ENCODE results near the gene KCNK1.
"Not testable (repeated sequence)": the region's sequence is repeated elsewhere in the genome, so short reads cannot be mapped to it uniquely, and the experiment has no call there.

KCNK1 gene

GRCh38 chr1:233664804-233665574 lies 51.1 kb downstream of the KCNK1 start:
- no peak for DNase-seq

GRCh38 chr1:233665575-233666270 lies 51.8 kb downstream of the KCNK1 start:
- no peak for DNase-seq

- no peak for DNase-seq
These were observed 53.8 kb downstream of the KCNK1 start for GRCh38 chr1:233667741-233668140.

- DNase-seq, result no peak
These were observed 54.3 kb downstream of the KCNK1 start for GRCh38 chr1:233668146-233668724.

GRCh38 chr1:233668725-233669294 lies 54.9 kb downstream of the KCNK1 start:
- DNase-seq, result peak in 1 of 51 donors; percentile 18

GRCh38 chr1:233670363-233670762 lies 56.5 kb downstream of the KCNK1 start:
- not testable (repeated sequence) for DNase-seq

GRCh38 chr1:233671286-233671685 lies 57.4 kb downstream of the KCNK1 start:
- DNase-seq, result peak in 23 of 51 donors; percentile 3 to 49 (median 18)

- no peak for DNase-seq
These were observed 58.8 kb downstream of the KCNK1 start for GRCh38 chr1:233672732-233673131.

GRCh38 chr1:233673261-233673946 lies 59.5 kb downstream of the KCNK1 start:
- no peak for DNase-seq

GRCh38 chr1:233673947-233674431 lies 60.1 kb downstream of the KCNK1 start:
- no peak for DNase-seq

GRCh38 chr1:233675446-233675845 lies 61.5 kb downstream of the KCNK1 start:
- no peak for DNase-seq

- DNase-seq, result no peak
These were observed 62.0 kb downstream of the KCNK1 start for GRCh38 chr1:233675893-233676292.

- DNase-seq, result no peak
These were observed 63.9 kb downstream of the KCNK1 start for GRCh38 chr1:233677690-233678354.

- DNase-seq, result no peak
These were observed 65.1 kb downstream of the KCNK1 start for GRCh38 chr1:233679030-233679429.

- DNase-seq, result no peak
These were observed 65.9 kb downstream of the KCNK1 start for GRCh38 chr1:233679591-233680373.

- no peak for DNase-seq
These were observed 67.4 kb downstream of the KCNK1 start for GRCh38 chr1:233681285-233681684.

GRCh38 chr1:233686653-233687052 lies 72.7 kb downstream of the KCNK1 start:
- not testable (repeated sequence) for DNase-seq

GRCh38 chr1:233689017-233689747 lies 75.3 kb downstream of the KCNK1 start:
- DNase-seq, result no peak

GRCh38 chr1:233689748-233690254 lies 75.9 kb downstream of the KCNK1 start:
- no peak for DNase-seq
